ENCODE data around the gene BCAS1. TPM values are rescaled to one million over a fixed set of nuclear protein-coding genes. Genes with fewer than 3 reads are reported as not detected.
A peak's percentile ranks its signal among the peaks of the same experiment; 100 is the strongest.

The BCAS1 gene
- total RNA-seq, 2 donors from 2014 or later = 2.1 TPM; not detected in 1

GRCh38 chr20:53914091-53914780 is 156.2 kb downstream of the BCAS1 start:
- Histone ChIP-seq H3K4me1 (peaks cover 29% of the 10 kb centered on the region), H3K36me3 (replicated peaks in 1 of 2; ENCODE audit: insufficient read depth in 1 of 2, low read depth in 2 of 2) (no peaks in the 10 kb centered on the region), H3K9me3 (no peaks in the 10 kb centered on the region), H3K4me3 (no peak overlapping the region), H3K27me3 (no peaks in the 10 kb centered on the region), H3K27ac (peak overlapping the region; percentile 9 to 87 (median 76))
- intact Hi-C loops (cut with DNase I) = no loop called here
- TF ChIP-seq POLR2A (IDR thresholded peaks at IDR 0.05) (peak in 1 of 3 donors; percentile 18), CTCF (IDR thresholded peaks at IDR 0.05) (no peak)
- WGBS, 2 donors = 31 to 37% methylated on average over 9 of the region's 9 CpGs
- DNase-seq (peak in 2 of 4 donors; percentile 18 to 31), ATAC-seq (peak; percentile 36)

DNA sequence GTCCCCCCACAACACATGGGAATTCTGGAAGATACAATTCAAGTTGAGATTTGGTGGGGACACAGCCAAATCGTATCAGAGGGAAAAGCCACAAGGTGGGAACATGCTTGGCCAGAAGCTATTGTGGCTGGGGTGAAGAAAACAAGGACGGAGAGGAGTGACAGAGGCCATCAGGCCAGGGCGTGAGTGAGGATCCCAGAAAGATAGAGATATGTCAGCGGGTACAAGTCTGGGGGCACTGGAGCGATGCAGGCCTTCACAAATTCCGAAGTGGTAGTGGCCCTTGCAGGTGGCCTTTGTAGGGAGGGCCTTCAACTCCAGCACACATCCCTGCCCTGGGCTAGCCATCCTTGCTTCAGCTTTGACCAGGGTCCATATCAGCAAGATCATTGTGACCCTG is 159.1 kb downstream of the BCAS1 start:
- DNase-seq (no peak), ATAC-seq (no peak)
- Histone ChIP-seq H3K9me3 (no peaks in the 10 kb centered on the region), H3K36me3 (replicated peaks in 1 of 2; ENCODE audit: insufficient read depth in 1 of 2, low read depth in 2 of 2) (no peaks in the 10 kb centered on the region), H3K27ac (no peak overlapping the region), H3K4me3 (no peak overlapping the region), H3K4me1 (peaks cover 23% of the 10 kb centered on the region), H3K27me3 (no peaks in the 10 kb centered on the region)
- WGBS, 2 donors = 79 to 80% methylated on average over 6 of the region's 6 CpGs
- intact Hi-C loops (cut with DNase I) = no loop called here
- TF ChIP-seq POLR2A (IDR thresholded peaks at IDR 0.05) (no peak), CTCF (IDR thresholded peaks at IDR 0.05) (no peak)

- 86 to 95% methylated on average over 13 of the region's 13 CpGs for whole genome bisulfite sequencing, 2 donors
- ATAC-seq = no peak
- intact Hi-C loops (cut with DNase I) = no loop called here
- Histone ChIP-seq H3K27ac (no peak overlapping the region), H3K9me3 (no peaks in the 10 kb centered on the region), H3K36me3 (replicated peaks in 1 of 2; ENCODE audit: insufficient read depth in 1 of 2, low read depth in 2 of 2) (no peaks in the 10 kb centered on the region), H3K27me3 (no peaks in the 10 kb centered on the region), H3K4me1 (peaks cover 17% of the 10 kb centered on the region), H3K4me3 (no peak overlapping the region)
- no peak for TF ChIP-seq CTCF (IDR thresholded peaks at IDR 0.05)
- DNase-seq = no peak
Measured at GRCh38 chr20:53910351-53911002, 159.9 kb downstream of the BCAS1 start.

DNA sequence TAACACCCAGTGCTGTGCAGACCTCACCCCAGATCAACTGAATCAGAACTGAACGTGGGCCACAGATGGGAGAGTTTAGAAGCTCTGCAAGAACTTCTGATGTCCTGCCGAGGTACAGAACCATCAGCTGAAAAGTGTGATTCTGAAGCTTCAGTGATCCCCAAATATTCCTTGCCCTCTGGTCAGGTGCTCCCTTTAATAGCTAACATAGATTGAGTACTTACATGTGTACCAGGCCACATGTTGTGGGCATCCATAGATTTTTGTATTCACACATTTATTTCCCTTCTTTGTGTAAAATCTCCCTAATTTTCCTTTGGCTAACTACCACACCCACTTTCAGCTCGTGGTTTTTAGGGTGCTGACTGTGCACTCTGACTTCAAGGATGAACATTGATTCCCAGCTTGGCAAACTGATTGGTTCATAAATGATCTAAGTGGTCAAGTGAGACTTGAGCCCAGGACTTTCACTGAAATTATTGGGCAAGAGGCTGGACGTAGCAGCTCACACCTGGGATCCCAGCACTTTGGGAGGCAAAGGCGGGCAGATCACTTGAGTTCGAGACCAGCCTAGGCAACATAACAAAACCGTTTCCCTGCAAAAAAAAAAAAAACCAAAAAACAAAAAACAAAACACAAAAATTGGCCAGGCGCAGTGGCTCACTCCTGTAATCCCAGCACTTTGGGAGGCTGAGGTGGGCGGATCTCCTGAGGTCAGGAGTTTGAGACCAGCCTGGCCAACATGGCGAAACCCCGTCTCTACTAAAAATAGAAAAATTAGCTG is 162.2 kb downstream of the BCAS1 start:
- 88% methylated on average over 11 of the region's 11 CpGs for WGBS, 2 donors
- no peak for ATAC-seq
- intact Hi-C loops (cut with DNase I) = no loop called here
- no peak for DNase-seq
- TF ChIP-seq CTCF (IDR thresholded peaks at IDR 0.05) (no peak), POLR2A (IDR thresholded peaks at IDR 0.05) (no peak)
- no peak overlapping the region for H3K4me3 ChIP-seq
- no peaks in the 10 kb centered on the region for H3K4me1 ChIP-seq
- H3K36me3 ChIP-seq (replicated peaks in 1 of 2; ENCODE audit: insufficient read depth in 1 of 2, low read depth in 2 of 2) = no peaks in the 10 kb centered on the region
- H3K9me3 ChIP-seq = no peaks in the 10 kb centered on the region
- no peak overlapping the region for H3K27ac ChIP-seq
- H3K27me3 ChIP-seq = no peaks in the 10 kb centered on the region

Measured in body of pancreas (tissue), 4 donors.